Endothelial cell of umbilical vein (primary cell): Measurements from ENCODE around the gene HDAC11.

Experiments
- CTCF ChIP-seq, 2 donors: IDR thresholded peaks; 1 replicate in 1 of 2; 2 replicates in 1 of 2; pipeline ENCODE4 v1.5.1; 2011; ENCODE audit warnings: low read length in 2 of 2, mild to moderate bottlenecking in 2 of 2, moderate library complexity in 2 of 2, control low read depth in 1 of 2, inconsistent platforms in 1 of 2, low read depth in 1 of 2; ENCODE audit not compliant: insufficient read depth in 1 of 2; ENCODE audit errors: extremely low read depth in 1 of 2
- EZH2 ChIP-seq: IDR thresholded peaks from 2 replicates; pipeline ENCODE4 v1.6.1; 2012; ENCODE audit warnings: borderline replicate concordance, low read depth, mild to moderate bottlenecking, moderate library complexity, low read length, inconsistent platforms; ENCODE audit not compliant: severe bottlenecking
- JUN ChIP-seq: IDR thresholded peaks from 2 replicates; pipeline ENCODE4 v1.6.1; 2011; ENCODE audit warnings: borderline replicate concordance, low read depth; ENCODE audit not compliant: insufficient read length, insufficient read depth
- MAX ChIP-seq: IDR thresholded peaks from 2 replicates; pipeline ENCODE4 v1.6.1; 2011; ENCODE audit not compliant: insufficient read depth, insufficient read length
- MYC ChIP-seq: IDR thresholded peaks from one replicate; pipeline ENCODE4 v1.6.1; 2011; ENCODE audit warnings: mild to moderate bottlenecking, low read depth, low read length

- TF ChIP-seq CTCF (IDR thresholded peaks at IDR 0.05; ENCODE audit: extremely low read depth in 1 of 2, insufficient read depth in 1 of 2, low read depth in 1 of 2, low read length in 2 of 2), result peak; percentile 48 to 72
- TF ChIP-seq JUN, result no peak
- TF ChIP-seq EZH2, result no peak
- TF ChIP-seq MAX, result no peak
- TF ChIP-seq MYC, result no peak
Measured at GRCh38 chr3:13500133-13500885, 20.2 kb downstream of the HDAC11 start.
